ENCODE data around the gene PTTG2.
"Not testable (repeated sequence)": the region's sequence is repeated elsewhere in the genome, so short reads cannot be mapped to it uniquely, and the experiment has no call there.

PTTG2 gene

GRCh38 chr4:37960098-37960497 lies at the start of gene PTTG2:
PTTG2 (plus strand) TSS chr4:37960398; CDS start chr4:37960435, 37 bp downstream.
- no peak for DNase-seq

- no peak for DNase-seq
These were observed 45.7 kb upstream of the PTTG2 start for GRCh38 chr4:37914539-37914938.

DNA sequence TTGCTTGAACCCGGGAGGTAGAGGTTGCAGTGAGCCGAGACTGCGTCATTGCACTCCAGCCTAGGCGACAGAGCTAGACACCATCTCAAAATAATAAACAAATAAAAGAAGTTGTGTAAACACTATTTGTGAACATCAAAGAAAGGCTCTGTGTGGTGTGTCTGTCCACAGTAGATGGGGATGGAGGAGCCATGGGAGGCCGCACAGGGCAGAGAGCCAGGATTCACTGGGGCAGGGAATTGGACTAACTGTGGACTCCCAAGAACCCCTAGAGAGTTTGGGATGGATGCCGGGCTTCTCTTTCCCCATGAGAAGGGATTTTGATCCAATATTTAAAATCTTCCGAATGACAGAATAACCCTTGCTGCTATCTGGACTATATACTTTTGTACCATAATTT lies 42.8 kb upstream of the PTTG2 start:
- no peak for DNase-seq

- DNase-seq: no peak
These were observed 41.5 kb upstream of the PTTG2 start for GRCh38 chr4:37918653-37919052.

- DNase-seq: no peak
These were observed 37.9 kb upstream of the PTTG2 start for GRCh38 chr4:37922328-37922727.

- DNase-seq: not testable (repeated sequence)
These were observed 37.1 kb upstream of the PTTG2 start for GRCh38 chr4:37923089-37923488.

DNA sequence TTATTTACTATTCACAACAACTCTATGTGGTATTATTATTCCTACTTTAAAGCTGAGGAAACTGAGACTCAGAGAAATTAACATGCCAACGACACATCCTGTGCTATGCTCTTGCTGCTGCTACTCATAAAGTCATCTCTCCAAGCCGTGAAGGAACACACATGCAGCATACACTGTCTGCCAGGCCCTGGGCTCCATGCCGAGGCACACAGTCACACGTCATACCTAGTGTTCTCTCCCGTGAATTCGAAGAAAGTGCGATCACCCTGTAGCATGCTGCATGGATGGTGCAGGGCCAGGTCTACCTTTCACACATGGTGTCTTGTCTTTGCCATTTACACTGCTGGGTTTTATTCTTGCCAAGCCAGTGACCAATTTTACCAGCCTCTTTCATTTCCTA lies 35.3 kb upstream of the PTTG2 start:
- no peak for DNase-seq

DNA sequence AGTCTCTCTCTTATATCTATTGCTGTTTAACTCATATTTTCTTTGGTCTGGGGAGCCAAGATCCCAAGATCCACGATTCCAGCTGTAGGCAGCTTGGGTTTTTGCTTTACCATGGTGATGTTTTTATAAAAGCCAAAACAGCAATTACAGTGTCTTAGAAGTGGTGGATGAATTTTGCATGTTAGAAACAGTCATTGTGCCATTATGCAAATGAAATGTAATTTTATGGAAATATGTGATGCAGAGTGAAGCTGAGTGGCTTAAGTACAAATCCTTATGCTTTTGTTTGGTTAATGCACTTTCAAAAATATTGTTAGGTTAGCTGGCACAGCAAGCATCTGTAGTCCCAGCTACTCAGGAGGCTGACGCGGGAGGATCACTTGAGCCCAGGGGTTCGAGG lies 32.8 kb upstream of the PTTG2 start:
- no peak for DNase-seq

DNA sequence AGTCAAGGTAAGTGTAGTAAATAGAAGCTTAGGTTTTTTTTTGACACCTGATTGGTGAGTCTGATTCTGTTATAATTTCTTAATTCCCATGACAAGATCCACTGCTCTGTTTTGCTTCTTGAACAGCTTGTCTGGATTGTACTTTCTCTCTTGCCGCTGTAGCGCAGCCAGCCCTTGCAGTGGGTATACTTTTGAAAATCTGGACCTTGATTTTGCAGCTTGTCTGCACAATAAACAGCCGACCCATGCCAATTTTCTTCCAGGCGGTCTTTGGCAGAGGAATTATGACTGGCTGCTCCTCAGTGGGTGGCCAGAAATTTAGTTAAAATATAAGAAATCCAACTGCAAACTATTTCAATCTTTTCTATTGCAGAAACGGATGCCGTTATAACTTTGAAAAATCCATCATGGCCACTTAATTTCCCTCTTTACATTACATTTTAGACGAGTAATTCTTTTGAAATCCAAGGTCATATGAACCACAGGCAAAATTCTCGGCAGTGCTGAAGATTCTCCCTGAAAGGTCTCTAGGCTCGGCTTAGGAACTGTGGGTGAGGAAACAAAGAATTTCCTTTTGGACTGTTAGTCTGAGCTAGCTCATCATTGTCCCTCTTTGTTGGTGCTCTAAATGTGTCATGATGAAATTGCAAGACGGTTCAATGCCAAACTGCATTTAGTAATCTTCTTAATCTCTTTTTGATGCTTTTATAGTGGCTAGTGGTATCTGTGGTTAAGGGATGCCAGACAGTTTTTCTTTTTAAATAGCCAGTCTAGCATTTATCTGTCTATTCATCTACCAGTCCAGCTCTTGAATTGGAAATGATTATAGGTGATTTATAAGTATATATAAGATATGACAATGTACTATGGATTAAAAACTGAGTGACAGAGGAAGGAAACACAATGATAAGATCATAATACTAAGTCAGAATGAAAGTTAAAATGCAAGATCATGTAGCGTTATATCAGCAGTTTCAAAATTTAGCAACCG lies 31.5 kb upstream of the PTTG2 start:
- DNase-seq: no peak

DNA sequence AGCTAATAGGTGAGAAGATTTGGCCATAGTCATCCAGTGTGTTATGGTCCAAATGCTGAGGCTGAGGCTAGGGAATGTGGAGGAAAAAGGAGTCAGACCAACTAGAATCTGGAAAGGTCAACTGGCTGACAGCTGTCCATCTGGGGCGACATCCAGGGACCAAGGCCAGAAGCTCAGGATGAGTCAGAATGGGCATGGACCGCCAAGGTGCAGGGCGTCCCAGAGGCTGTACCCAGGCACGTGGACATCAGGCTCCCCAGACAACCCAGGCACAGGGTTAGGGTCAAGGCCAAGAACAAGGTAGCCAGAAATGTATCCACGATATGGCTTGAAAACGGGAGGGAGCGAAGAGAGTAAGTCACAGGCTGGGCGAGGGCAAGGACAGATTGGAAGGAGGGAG lies 26.1 kb upstream of the PTTG2 start:
- DNase-seq: no peak

DNA sequence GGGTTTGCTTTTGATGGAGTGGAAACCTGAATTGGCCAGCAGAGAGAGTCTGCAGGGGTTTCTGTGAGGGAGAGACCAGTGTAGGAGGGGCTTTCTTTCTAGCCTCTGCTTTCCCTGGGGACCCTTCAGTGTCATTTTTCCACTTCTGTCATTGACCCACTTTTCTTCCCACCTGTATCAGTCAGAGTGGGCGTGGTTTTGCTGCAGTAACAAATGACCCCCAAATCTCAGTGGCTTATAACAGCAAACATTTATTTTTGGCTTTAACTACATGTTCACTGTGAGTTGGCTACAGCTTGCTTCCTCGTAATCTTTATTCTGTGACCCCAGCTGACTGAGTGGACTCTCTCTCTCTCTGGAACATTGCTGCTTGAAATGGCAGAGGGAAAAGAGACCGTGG lies 25.6 kb upstream of the PTTG2 start:
- DNase-seq: no peak

DNA sequence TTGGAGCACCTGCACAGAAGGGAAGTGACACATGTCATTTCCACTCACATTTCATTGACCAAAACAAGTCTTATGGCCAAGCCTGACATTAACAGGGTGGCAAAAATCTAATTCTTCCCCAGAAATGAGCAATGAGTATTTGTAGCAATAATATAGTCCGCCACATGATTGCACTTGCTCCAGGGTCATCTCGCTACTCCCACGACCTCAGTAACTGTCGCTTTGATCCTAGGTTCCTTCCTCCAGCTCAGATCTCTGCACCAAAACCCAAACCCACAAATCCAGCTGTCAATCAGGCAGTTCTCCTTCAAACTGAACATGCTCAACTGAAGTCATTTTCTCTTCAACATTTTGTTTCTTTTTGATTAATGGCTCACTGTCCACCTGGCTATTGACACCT lies 25.2 kb upstream of the PTTG2 start:
- DNase-seq: no peak

DNA sequence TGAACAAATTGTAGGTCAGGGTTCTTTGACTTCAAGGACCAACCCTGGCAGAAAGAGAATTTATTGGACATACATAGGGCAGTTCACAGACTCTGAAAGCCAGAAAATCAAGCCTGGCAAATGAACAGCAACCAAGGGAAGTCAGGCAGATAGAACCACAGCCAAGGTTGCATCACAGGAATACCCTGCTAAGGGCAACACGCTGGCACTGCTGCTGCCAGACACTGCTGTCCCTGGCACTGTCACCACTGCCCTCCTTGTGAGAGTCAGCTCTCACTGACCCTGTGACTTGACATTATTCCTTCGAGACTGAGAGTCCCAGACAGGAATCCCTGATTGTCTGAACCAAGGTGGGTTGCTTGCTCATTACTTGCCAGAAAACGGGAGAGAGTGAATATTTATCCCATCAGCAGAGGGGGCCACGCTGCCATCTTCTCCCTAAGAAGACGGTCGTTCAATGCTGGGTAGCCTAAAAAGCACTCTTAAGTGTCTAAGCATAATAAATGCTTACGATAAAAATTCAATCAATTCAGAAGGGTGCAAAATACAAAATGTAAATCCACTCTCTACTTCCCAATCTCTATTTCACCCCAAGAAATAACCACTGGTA lies 23.2 kb upstream of the PTTG2 start:
- DNase-seq: no peak

DNA sequence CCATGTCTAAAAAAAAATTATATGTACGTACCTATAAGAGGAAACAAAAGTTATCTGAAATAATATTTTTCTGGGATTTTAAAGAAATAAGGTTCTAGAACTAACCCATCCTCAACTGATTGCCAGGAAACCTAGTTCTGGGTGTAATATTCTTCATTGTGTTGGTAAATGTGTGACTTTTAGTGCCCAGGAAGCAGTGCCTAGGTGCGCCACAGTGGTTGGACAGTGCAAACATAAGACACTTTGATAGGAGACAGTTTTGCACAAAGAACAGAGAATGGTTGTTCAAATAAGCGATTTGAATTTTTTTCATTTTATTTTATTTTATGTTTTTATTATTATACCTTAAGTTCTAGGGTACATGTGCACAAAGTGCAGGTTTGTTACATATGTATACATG lies 22.0 kb upstream of the PTTG2 start:
- DNase-seq: no peak

GRCh38 chr4:37946503-37947179 lies 13.6 kb upstream of the PTTG2 start:
- DNase-seq: no peak

- no peak for DNase-seq
These were observed 11.7 kb upstream of the PTTG2 start for GRCh38 chr4:37948542-37948941.

GRCh38 chr4:37949636-37950426 lies 10.4 kb upstream of the PTTG2 start:
- no peak for DNase-seq

DNA sequence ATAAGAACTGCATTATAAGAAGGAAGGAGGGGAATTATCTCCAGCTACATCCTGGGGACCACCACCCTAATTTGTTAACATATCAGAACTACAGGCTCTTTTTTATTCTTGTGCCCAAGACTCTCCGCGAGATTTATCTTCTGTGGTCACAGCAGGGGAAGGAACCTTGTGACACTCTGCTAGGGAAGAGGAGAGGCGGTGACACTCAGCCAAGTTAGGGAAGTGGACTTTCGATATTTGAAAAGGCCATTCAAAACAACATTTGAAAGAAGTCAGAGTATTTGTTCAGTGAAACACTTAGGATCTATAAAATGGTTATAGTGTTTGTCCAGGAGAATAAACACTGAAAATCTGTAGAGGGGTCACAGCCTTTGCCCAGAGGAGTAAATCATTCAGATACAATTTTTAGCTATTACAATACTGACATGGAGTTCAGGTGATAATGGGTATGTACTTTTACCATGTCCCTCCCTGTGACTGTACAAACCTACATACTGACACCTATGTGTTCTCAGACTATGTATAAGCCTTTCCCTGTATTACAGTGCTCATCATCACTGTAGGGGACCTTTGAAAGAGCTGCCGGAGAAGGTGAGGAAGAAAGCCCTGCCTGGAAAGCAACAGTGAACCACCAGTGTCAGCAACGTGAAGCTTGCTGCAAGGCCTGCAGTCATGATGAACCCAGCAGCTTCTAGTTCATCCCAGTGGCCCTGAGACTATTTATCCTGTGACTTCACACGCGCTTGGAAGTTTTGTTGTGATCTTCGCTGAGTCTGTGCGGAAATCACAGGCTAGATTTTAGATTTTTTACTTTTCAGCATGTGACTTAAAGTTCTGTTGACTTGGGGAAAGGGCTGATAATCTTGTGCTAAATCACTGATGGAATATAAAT lies 8.5 kb upstream of the PTTG2 start:
- DNase-seq: no peak

DNA sequence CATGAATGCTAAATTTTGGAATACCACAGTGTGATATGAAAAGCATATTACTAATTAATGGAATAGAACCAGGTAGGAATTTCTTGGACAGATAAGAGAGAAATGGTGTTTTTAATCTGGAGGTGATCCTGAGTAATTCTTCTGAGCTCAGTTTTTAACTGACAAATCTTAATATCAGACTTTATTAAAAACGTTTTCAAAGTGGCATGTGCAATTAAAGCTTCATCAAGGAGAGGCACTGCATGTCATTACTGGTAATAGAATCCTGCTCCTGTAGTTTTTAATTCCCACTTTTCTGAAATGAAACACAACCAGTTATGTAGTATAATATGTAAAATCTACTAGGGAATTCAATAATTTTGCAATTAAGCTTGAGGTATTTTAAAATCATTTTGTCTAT lies 7.0 kb upstream of the PTTG2 start:
- no peak for DNase-seq

GRCh38 chr4:37953620-37954293 lies 6.4 kb upstream of the PTTG2 start:
- no peak for DNase-seq

GRCh38 chr4:37956941-37957340 lies 3.3 kb upstream of the PTTG2 start:
- no peak for DNase-seq
